ENCODE measurements around the gene SOX6. TPM values are rescaled to one million over a fixed set of nuclear protein-coding genes. Genes with fewer than 3 reads are reported as not detected.

Gene SOX6
- total and polyA plus RNA-seq, 2 donors (not counting 1 experiment from before 2014, with no cell fraction given), result 3.0 to 5.1 TPM

GRCh38 chr11:16157327-16157726, 199.0 kb downstream of the SOX6 start:
- H4K20me1 ChIP-seq (ENCODE audit: control insufficient read depth, extremely low read depth, insufficient read depth, low read length), result no peaks in the 10 kb centered on the region
- TF ChIP-seq CTCF (conservative IDR thresholded peaks at IDR 0.05 in 1 of 2, IDR thresholded peaks at IDR 0.05 in 1 of 2; ENCODE audit: low read depth in 1 of 2, low read length in 2 of 2) (no peak), EZH2 (IDR thresholded peaks at IDR 0.05; ENCODE audit: low read length, missing control alignments) (no peak)
- H3K4me3 ChIP-seq (replicated peaks in 1 of 4; ENCODE audit: control extremely low read depth in 1 of 4, insufficient read depth in 1 of 4, low read depth in 3 of 4, low read length in 4 of 4), result no peak overlapping the region
- H3K79me2 ChIP-seq (ENCODE audit: control insufficient read depth, insufficient read depth, low read length), result no peaks in the 10 kb centered on the region
- H3K9me3 ChIP-seq (ENCODE audit: control insufficient read depth, insufficient read depth, low read depth, low read length), result no peaks in the 10 kb centered on the region
- H3K9ac ChIP-seq (ENCODE audit: insufficient read depth, low read length), result no peak overlapping the region
- DNase-seq (ENCODE audit: low read depth in 2 of 2), result no peak
- H3K4me2 ChIP-seq (ENCODE audit: extremely low read depth, insufficient read depth, low read length), result no peak overlapping the region
- no peaks in the 10 kb centered on the region for H3K27me3 ChIP-seq (ENCODE audit: control insufficient read depth, insufficient read depth, low read length)
- H3K36me3 ChIP-seq (ENCODE audit: control insufficient read depth, insufficient read depth, low read length), result no peaks in the 10 kb centered on the region
- no peak overlapping the region for H2AFZ ChIP-seq (ENCODE audit: low read length)
- no peaks in the 10 kb centered on the region for H3K4me1 ChIP-seq (ENCODE audit: control insufficient read depth, extremely low read depth, insufficient read depth, low read length)
- H3K27ac ChIP-seq (ENCODE audit: insufficient read depth, low read length), result no peak overlapping the region

- TF ChIP-seq EZH2 (IDR thresholded peaks at IDR 0.05; ENCODE audit: low read length, missing control alignments) (no peak), CTCF (conservative IDR thresholded peaks at IDR 0.05 in 1 of 2, IDR thresholded peaks at IDR 0.05 in 1 of 2; ENCODE audit: low read depth in 1 of 2, low read length in 2 of 2) (no peak)
- DNase-seq (ENCODE audit: low read depth in 2 of 2), result no peak
- Histone ChIP-seq H3K9ac (ENCODE audit: insufficient read depth, low read length) (no peak overlapping the region), H3K9me3 (ENCODE audit: control insufficient read depth, insufficient read depth, low read depth, low read length) (no peaks in the 10 kb centered on the region), H3K27ac (ENCODE audit: insufficient read depth, low read length) (no peak overlapping the region), H2AFZ (ENCODE audit: low read length) (no peak overlapping the region), H3K4me2 (ENCODE audit: extremely low read depth, insufficient read depth, low read length) (no peak overlapping the region), H3K36me3 (ENCODE audit: control insufficient read depth, insufficient read depth, low read length) (no peaks in the 10 kb centered on the region), H4K20me1 (ENCODE audit: control insufficient read depth, extremely low read depth, insufficient read depth, low read length) (no peaks in the 10 kb centered on the region), H3K27me3 (ENCODE audit: control insufficient read depth, insufficient read depth, low read length) (no peaks in the 10 kb centered on the region), H3K4me3 (replicated peaks in 1 of 4; ENCODE audit: control extremely low read depth in 1 of 4, insufficient read depth in 1 of 4, low read depth in 3 of 4, low read length in 4 of 4) (no peak overlapping the region), H3K4me1 (ENCODE audit: control insufficient read depth, extremely low read depth, insufficient read depth, low read length) (no peaks in the 10 kb centered on the region), H3K79me2 (ENCODE audit: control insufficient read depth, insufficient read depth, low read length) (no peaks in the 10 kb centered on the region)
Observed at GRCh38 chr11:16155448-16155847, 200.9 kb downstream of the SOX6 start.

- Histone ChIP-seq H3K9me3 (ENCODE audit: control insufficient read depth, insufficient read depth, low read depth, low read length) (no peaks in the 10 kb centered on the region), H3K4me1 (ENCODE audit: control insufficient read depth, extremely low read depth, insufficient read depth, low read length) (no peaks in the 10 kb centered on the region), H3K36me3 (ENCODE audit: control insufficient read depth, insufficient read depth, low read length) (no peaks in the 10 kb centered on the region), H3K27me3 (ENCODE audit: control insufficient read depth, insufficient read depth, low read length) (no peaks in the 10 kb centered on the region), H3K9ac (ENCODE audit: insufficient read depth, low read length) (no peak overlapping the region), H4K20me1 (ENCODE audit: control insufficient read depth, extremely low read depth, insufficient read depth, low read length) (no peaks in the 10 kb centered on the region), H2AFZ (ENCODE audit: low read length) (no peak overlapping the region), H3K27ac (ENCODE audit: insufficient read depth, low read length) (no peak overlapping the region), H3K79me2 (ENCODE audit: control insufficient read depth, insufficient read depth, low read length) (no peaks in the 10 kb centered on the region), H3K4me2 (ENCODE audit: extremely low read depth, insufficient read depth, low read length) (no peak overlapping the region), H3K4me3 (replicated peaks in 1 of 4; ENCODE audit: control extremely low read depth in 1 of 4, insufficient read depth in 1 of 4, low read depth in 3 of 4, low read length in 4 of 4) (no peak overlapping the region)
- TF ChIP-seq EZH2 (IDR thresholded peaks at IDR 0.05; ENCODE audit: low read length, missing control alignments) (no peak), CTCF (conservative IDR thresholded peaks at IDR 0.05 in 1 of 2, IDR thresholded peaks at IDR 0.05 in 1 of 2; ENCODE audit: low read depth in 1 of 2, low read length in 2 of 2) (no peak)
- DNase-seq (ENCODE audit: low read depth in 2 of 2), result peak in 1 of 2 donors; percentile 68
Observed at GRCh38 chr11:16154715-16155396, 201.5 kb downstream of the SOX6 start.

Data from fibroblast of lung (primary cell).